Memory B cell (primary cell): Measurements from ENCODE around the gene ARHGEF2.

Source experiments
- ATAC-seq: fragments of 150-1000 bp; cut with Tn5 transposase; 2 replicates; pipeline ENCODE4 v1.10.0; 2021; ENCODE audit warnings: low read depth, mild to moderate bottlenecking, moderate library complexity
- DNase-seq, 2 donors: peaks; one replicate each; pipeline ENCODE4 v3.0.0; 2022; ENCODE audit warnings: low spot score in 2 of 2
- H3K27ac Mint-ChIP-seq: one replicate; pipeline ENCODE4 v1.8.0; 2022; ENCODE audit warnings: mild to moderate bottlenecking, moderate library complexity, mixed read lengths
- H3K27me3 Mint-ChIP-seq: one replicate; pipeline ENCODE4 v1.8.0; 2022; ENCODE audit warnings: mixed read lengths
- H3K36me3 Mint-ChIP-seq: one replicate; pipeline ENCODE4 v1.8.0; 2022; ENCODE audit warnings: mild to moderate bottlenecking, mixed read lengths
- H3K4me1 Mint-ChIP-seq: one replicate; pipeline ENCODE4 v1.8.0; 2022; ENCODE audit warnings: mixed read lengths
- H3K4me3 Mint-ChIP-seq: one replicate; pipeline ENCODE4 v1.8.0; 2022; ENCODE audit warnings: mild to moderate bottlenecking, moderate library complexity, mixed read lengths
- H3K9me3 Mint-ChIP-seq: one replicate; pipeline ENCODE4 v1.8.0; 2022; ENCODE audit warnings: mixed read lengths

The ARHGEF2 gene

GRCh38 chr1:155970531-155971167, 7.7 kb downstream of the ARHGEF2 start:
- Mint-ChIP-seq H3K27me3 (no peaks in the 10 kb centered on the region), H3K9me3 (no peaks in the 10 kb centered on the region), H3K36me3 (peaks cover 38% of the 10 kb centered on the region), H3K4me1 (peaks cover 84% of the 10 kb centered on the region), H3K4me3 (peak overlapping the region; percentile 76), H3K27ac (peak overlapping the region; percentile 81)
- DNase-seq (peak in 1 of 2 donors; percentile 50), ATAC-seq (peak; percentile 98)

GRCh38 chr1:155969377-155969791, 9.0 kb downstream of the ARHGEF2 start:
- ATAC-seq (no peak), DNase-seq (no peak)
- peaks cover 40% of the 10 kb centered on the region for H3K36me3 Mint-ChIP-seq
- H3K27me3 Mint-ChIP-seq: no peaks in the 10 kb centered on the region
- peaks cover 80% of the 10 kb centered on the region for H3K4me1 Mint-ChIP-seq
- H3K9me3 Mint-ChIP-seq: no peaks in the 10 kb centered on the region
- peak overlapping the region; percentile 81 for H3K27ac Mint-ChIP-seq
- peak overlapping the region; percentile 69 for H3K4me3 Mint-ChIP-seq

- H3K4me1 Mint-ChIP-seq: peaks cover 79% of the 10 kb centered on the region
- H3K27ac Mint-ChIP-seq: peak overlapping the region; percentile 81
- no peaks in the 10 kb centered on the region for H3K27me3 Mint-ChIP-seq
- peak overlapping the region; percentile 56 for H3K4me3 Mint-ChIP-seq
- DNase-seq: no peak
- ATAC-seq: no peak
- no peaks in the 10 kb centered on the region for H3K9me3 Mint-ChIP-seq
- peaks cover 41% of the 10 kb centered on the region for H3K36me3 Mint-ChIP-seq
Observed at GRCh38 chr1:155968670-155969069, 9.7 kb downstream of the ARHGEF2 start.

- Mint-ChIP-seq H3K4me3 (peak overlapping the region; percentile 67), H3K27me3 (no peaks in the 10 kb centered on the region), H3K27ac (peak overlapping the region; percentile 81), H3K36me3 (peaks cover 40% of the 10 kb centered on the region), H3K9me3 (no peaks in the 10 kb centered on the region), H3K4me1 (peaks cover 75% of the 10 kb centered on the region)
- no peak for DNase-seq
- no peak for ATAC-seq
Observed at GRCh38 chr1:155968051-155968400, 10.3 kb downstream of the ARHGEF2 start.

- no peak for DNase-seq
- Mint-ChIP-seq H3K36me3 (peaks cover 40% of the 10 kb centered on the region), H3K4me3 (peak overlapping the region; percentile 67), H3K27me3 (no peaks in the 10 kb centered on the region), H3K9me3 (no peaks in the 10 kb centered on the region), H3K27ac (peak overlapping the region; percentile 81), H3K4me1 (peaks cover 75% of the 10 kb centered on the region)
- no peak for ATAC-seq
Observed at GRCh38 chr1:155967341-155968050, 10.9 kb downstream of the ARHGEF2 start.

- ATAC-seq: no peak
- H3K27ac Mint-ChIP-seq: peak overlapping the region; percentile 76
- DNase-seq: no peak
- no peaks in the 10 kb centered on the region for H3K9me3 Mint-ChIP-seq
- H3K4me1 Mint-ChIP-seq: peaks cover 74% of the 10 kb centered on the region
- H3K27me3 Mint-ChIP-seq: no peaks in the 10 kb centered on the region
- peaks cover 43% of the 10 kb centered on the region for H3K36me3 Mint-ChIP-seq
- peak overlapping the region; percentile 50 for H3K4me3 Mint-ChIP-seq
Observed at GRCh38 chr1:155966750-155967149, 11.6 kb downstream of the ARHGEF2 start.

GRCh38 chr1:155966135-155966534, 12.2 kb downstream of the ARHGEF2 start:
- Mint-ChIP-seq H3K27me3 (no peaks in the 10 kb centered on the region), H3K9me3 (no peaks in the 10 kb centered on the region), H3K36me3 (peaks cover 45% of the 10 kb centered on the region), H3K27ac (peak overlapping the region; percentile 76), H3K4me1 (peaks cover 74% of the 10 kb centered on the region), H3K4me3 (peak overlapping the region; percentile 50)
- ATAC-seq: no peak
- no peak for DNase-seq

- no peak for ATAC-seq
- H3K27me3 Mint-ChIP-seq: no peaks in the 10 kb centered on the region
- H3K9me3 Mint-ChIP-seq: no peaks in the 10 kb centered on the region
- DNase-seq: no peak
- H3K4me1 Mint-ChIP-seq: peaks cover 68% of the 10 kb centered on the region
- peaks cover 48% of the 10 kb centered on the region for H3K36me3 Mint-ChIP-seq
- H3K27ac Mint-ChIP-seq: peak overlapping the region; percentile 35
- H3K4me3 Mint-ChIP-seq: no peak overlapping the region
Observed at GRCh38 chr1:155964193-155964592, 14.2 kb downstream of the ARHGEF2 start.

- Mint-ChIP-seq H3K4me3 (peak overlapping the region; percentile 44), H3K36me3 (peaks cover 41% of the 10 kb centered on the region), H3K27me3 (no peaks in the 10 kb centered on the region), H3K9me3 (no peaks in the 10 kb centered on the region), H3K27ac (peak overlapping the region; percentile 87), H3K4me1 (peaks cover 54% of the 10 kb centered on the region)
- ATAC-seq (no peak), DNase-seq (no peak)
Observed at GRCh38 chr1:155962599-155963211, 15.6 kb downstream of the ARHGEF2 start.

GRCh38 chr1:155961937-155962336, 16.4 kb downstream of the ARHGEF2 start:
- peaks cover 43% of the 10 kb centered on the region for H3K36me3 Mint-ChIP-seq
- H3K4me3 Mint-ChIP-seq: peak overlapping the region; percentile 75
- H3K4me1 Mint-ChIP-seq: peaks cover 47% of the 10 kb centered on the region
- H3K27me3 Mint-ChIP-seq: no peaks in the 10 kb centered on the region
- peak; percentile 57 for ATAC-seq
- H3K9me3 Mint-ChIP-seq: no peaks in the 10 kb centered on the region
- no peak for DNase-seq
- peak overlapping the region; percentile 87 for H3K27ac Mint-ChIP-seq

- no peaks in the 10 kb centered on the region for H3K27me3 Mint-ChIP-seq
- no peaks in the 10 kb centered on the region for H3K9me3 Mint-ChIP-seq
Observed at GRCh38 chr1:155960081-155960745, 18.1 kb downstream of the ARHGEF2 start.

GRCh38 chr1:155957411-155957915, 20.9 kb downstream of the ARHGEF2 start:
- Mint-ChIP-seq H3K36me3 (peaks cover 38% of the 10 kb centered on the region), H3K9me3 (no peaks in the 10 kb centered on the region), H3K4me3 (no peak overlapping the region), H3K4me1 (peaks cover 23% of the 10 kb centered on the region), H3K27ac (no peak overlapping the region), H3K27me3 (no peaks in the 10 kb centered on the region)
- ATAC-seq (no peak), DNase-seq (no peak)

More at GRCh38 chr1:155960081-155960745, 18.1 kb downstream of the ARHGEF2 start:
- Mint-ChIP-seq H3K4me3 (peak overlapping the region; percentile 77), H3K4me1 (peaks cover 34% of the 10 kb centered on the region), H3K27ac (peak overlapping the region; percentile 78), H3K36me3 (peaks cover 38% of the 10 kb centered on the region)
- DNase-seq (no peak), ATAC-seq (peak; percentile 93)

GRCh38 chr1:155954645-155955044, 23.7 kb downstream of the ARHGEF2 start:
- H3K9me3 Mint-ChIP-seq: no peaks in the 10 kb centered on the region
- peaks cover 3% of the 10 kb centered on the region for H3K4me1 Mint-ChIP-seq
- DNase-seq (no peak), ATAC-seq (no peak)
- peak overlapping the region; percentile 81 for H3K27ac Mint-ChIP-seq
- H3K4me3 Mint-ChIP-seq: no peak overlapping the region
- no peaks in the 10 kb centered on the region for H3K27me3 Mint-ChIP-seq
- peaks cover 32% of the 10 kb centered on the region for H3K36me3 Mint-ChIP-seq

GRCh38 chr1:155952505-155952890, 25.8 kb downstream of the ARHGEF2 start:
- Mint-ChIP-seq H3K4me1 (peaks cover 3% of the 10 kb centered on the region), H3K36me3 (peaks cover 35% of the 10 kb centered on the region), H3K27me3 (no peaks in the 10 kb centered on the region), H3K9me3 (no peaks in the 10 kb centered on the region), H3K4me3 (no peak overlapping the region), H3K27ac (peak overlapping the region; percentile 35)
- ATAC-seq: no peak
- no peak for DNase-seq
